HG03095 (cell line): Measurements from ENCODE around the gene SLC9A2.

ENCODE experiments used
- ATAC-seq: cut with Tn5 transposase; IDR thresholded peaks from one replicate; pipeline ENCODE4 v1.9.1; 2021; ENCODE audit warnings: moderate library complexity; ENCODE audit not compliant: unreplicated experiment

Gene SLC9A2, protein sequence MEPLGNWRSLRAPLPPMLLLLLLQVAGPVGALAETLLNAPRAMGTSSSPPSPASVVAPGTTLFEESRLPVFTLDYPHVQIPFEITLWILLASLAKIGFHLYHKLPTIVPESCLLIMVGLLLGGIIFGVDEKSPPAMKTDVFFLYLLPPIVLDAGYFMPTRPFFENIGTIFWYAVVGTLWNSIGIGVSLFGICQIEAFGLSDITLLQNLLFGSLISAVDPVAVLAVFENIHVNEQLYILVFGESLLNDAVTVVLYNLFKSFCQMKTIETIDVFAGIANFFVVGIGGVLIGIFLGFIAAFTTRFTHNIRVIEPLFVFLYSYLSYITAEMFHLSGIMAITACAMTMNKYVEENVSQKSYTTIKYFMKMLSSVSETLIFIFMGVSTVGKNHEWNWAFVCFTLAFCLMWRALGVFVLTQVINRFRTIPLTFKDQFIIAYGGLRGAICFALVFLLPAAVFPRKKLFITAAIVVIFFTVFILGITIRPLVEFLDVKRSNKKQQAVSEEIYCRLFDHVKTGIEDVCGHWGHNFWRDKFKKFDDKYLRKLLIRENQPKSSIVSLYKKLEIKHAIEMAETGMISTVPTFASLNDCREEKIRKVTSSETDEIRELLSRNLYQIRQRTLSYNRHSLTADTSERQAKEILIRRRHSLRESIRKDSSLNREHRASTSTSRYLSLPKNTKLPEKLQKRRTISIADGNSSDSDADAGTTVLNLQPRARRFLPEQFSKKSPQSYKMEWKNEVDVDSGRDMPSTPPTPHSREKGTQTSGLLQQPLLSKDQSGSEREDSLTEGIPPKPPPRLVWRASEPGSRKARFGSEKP

DNA sequence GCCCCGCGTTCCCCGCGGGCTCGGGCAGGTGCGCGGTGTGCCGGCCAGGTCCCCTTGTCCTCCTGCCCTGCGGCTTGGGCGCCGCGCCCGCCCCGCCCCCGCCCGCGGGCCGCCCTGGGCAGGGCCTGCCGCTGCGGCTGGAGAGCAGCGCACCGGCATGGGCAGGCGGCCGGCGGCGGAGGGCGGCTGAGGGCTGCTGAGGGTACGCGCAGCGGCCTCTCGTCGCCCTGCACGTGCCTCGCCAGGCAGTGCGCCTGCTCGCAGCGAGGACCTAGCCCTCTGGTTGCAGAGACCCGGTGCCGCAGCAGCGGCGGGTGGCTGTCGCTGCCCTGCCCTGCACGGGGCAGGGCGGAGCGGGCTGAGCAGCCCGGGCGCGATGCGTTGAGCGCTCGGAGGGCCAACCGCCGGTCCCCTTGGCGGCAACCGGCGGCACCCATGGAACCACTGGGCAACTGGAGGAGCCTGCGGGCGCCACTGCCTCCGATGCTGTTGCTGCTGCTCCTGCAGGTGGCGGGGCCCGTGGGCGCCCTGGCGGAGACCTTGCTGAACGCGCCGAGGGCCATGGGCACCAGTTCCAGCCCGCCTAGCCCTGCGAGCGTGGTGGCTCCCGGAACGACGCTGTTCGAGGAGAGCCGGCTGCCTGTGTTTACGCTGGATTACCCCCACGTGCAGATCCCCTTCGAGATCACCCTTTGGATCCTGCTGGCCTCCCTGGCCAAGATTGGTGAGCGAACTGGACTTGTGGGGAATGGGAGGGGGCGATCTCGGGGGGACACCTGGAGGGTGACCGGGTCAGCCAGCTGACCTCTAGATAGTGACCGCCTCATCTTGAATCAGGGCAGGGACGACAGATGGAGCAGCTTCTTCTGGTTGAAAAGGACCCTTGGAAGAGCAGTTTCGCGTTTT is at the start of gene SLC9A2:
Gene SLC9A2, plus strand, starts transcription at position 140 of the 906 bp plus-strand sequence. Its CDS starts 296 bp downstream, at position 436.
- ATAC-seq, result no peak

DNA sequence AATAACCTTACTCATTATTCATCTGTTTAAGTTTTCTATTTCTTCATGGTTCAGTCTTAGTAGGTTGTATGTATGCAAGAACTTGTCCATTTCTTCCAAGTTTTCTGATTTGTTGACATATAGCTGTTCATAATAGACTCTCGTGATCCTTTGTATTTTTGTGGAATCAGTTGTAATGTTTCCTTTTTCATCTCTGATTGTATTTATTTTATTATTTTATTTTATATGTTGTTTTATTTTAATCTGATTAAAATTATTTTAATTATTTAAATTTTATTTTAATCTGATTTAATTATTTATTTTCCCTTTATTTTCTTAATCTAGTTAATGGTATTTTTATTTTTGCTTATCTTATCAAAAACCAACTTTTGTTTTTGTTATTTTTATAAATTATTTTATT is 43.5 kb upstream of the SLC9A2 start:
- no peak for ATAC-seq

DNA sequence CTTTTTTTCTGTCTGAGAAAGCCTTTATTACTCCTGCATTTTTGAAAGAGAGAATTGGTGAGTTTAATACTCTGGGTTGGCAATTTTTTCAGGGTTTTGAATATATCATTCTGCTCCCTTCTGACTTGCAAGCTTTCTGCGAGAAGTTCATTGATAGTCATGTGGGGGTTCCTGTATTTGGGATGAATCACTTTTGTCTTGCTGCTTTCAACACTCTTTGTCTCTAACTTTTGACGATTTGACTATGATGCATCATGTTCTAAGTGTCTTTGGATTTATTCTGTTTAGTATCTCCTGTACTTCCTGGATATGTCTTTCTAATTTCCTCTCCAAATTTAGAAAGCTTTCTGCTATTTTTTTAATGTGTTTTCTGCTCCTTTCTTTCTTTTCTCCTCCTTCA is 41.0 kb upstream of the SLC9A2 start:
- no peak for ATAC-seq

DNA sequence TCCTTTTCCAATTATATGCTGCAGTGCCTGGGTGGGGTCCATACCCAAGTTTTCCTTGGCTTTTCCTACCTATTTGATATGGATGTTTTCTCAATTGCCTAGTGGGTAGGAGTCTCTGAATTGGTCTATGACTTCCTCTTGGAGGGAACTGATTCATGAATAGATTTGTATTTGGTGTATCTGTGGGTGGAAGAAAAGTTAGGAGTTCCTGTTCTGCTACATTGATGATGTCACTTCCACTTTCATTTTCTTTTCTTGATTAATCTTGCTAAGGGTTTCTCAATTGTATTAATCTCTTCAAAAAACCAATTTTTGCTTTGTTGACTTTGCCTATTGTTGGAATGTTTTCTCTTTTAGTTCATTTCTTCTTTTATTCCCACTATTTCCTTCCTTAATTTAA is 37.4 kb upstream of the SLC9A2 start:
- ATAC-seq, result no peak

DNA sequence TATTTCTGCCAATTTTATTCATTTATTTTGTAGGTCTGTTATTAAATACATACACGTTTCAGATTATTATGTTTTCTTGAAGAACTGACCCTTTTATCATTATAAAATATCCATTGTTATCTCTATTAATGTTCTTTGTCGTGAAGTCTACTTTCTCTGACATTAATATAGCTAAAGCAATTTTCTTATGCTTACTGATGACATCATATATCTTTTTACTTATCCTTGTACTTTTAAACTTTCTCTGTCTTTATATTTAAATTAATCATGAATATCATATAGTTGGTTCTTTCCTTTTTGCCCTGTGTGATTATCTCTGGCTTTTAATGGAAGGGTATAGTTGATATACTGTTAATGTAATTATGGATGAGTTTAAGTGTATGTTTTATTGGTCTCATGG is 36.5 kb upstream of the SLC9A2 start:
- ATAC-seq, result no peak

DNA sequence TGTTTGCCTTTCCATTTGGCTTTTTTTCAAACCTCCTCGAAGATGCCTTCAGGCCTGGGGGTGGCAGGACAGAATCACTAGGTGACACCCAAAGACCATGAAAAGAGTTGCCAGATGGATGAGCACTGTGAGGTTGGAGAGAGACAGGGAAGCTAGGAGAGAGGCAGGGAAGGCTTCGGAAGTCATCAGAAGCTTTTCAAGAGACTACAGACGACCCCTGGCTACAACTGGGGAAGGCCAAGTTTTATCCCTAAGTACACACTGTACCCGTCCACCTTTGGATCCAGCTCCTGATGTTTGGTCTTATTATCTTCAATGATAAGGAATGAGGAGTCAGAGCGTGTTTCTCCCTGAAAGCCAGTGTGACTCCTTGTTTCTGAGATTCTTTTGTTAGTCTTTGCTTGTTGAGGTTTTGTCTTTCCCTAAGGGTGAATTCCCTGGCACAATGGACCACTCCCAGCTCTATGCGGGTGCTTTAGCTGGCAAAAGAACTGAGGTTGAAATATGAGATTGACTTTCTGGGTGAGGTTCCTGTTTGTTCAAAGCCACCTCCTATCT is 33.4 kb upstream of the SLC9A2 start:
- ATAC-seq, result no peak

DNA sequence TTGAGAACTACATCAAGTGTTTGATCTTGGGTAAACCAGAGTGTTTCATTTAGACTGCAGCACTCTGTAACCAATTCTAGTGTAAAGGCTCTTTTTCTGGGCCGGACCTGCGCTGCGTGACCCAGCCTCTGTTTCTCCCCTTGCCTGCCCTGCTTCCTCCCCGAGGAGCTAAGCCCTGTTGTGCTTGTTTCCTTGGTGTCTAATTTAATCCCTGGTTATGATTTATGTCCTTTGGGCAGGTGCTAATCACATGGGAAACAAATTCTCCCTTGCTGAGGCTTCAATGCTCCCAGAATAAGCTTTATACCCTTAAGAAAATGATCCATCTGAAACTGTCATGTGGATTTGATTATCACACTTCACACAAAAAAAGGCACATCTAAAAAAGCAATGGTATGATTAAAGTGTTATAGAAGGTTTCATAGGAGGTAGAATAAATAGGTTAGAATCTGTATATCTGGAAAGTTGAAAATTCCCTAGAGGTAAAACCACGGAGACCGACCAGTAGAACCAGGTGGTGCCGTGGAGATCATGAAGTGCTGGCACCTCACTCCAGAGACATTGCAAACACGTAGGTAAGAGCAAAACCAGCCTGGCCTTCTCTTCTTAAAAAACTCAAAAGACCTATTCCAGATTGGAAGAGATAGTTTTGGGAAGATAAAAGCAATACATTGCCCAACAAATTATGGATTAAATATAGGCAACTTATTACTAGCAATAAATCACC is 31.0 kb upstream of the SLC9A2 start:
- ATAC-seq, result no peak

DNA sequence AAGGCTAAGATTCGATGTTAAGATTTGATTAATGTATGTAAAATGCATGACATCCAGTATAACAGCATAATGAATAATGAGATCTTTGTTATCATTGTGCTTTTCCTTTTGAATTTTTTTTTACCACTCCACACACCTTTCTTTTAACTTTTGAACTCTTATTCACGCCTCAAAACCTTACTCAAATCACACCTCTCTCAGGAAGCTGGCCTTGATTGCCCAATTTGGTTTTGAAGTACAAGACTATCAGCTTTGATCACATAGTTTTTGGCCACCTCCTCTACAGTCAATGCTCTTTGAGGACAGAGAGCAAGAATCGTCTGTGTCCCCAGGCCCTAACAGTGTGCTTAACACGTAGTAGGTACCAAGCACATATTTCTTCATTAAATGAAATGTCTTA is 29.9 kb upstream of the SLC9A2 start:
- no peak for ATAC-seq

DNA sequence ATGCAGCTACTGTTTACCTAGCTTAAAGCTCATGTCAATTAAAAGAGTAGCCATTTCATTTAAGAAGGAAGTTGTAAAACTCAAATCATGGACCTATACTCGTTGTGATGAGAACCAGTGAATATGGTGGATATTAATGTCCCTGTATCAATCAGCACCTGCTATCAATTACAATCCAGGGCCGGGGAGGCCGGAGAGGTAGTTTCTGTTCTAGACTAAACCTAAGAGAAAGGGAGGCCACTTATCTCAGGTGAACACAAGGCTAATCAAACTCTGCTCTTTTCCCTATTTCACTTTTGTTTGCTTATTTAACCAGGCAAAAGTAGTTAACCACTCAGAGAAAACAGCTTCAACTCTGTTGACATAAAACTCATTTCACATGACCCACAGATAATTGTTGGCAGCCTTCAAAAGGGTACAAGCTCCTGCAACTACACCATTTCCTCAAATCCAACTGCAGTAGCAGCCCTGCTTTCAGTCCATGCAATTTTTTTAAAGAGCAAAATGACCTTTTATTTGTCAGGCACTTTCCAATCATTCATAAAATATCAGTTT is 27.8 kb upstream of the SLC9A2 start:
- ATAC-seq, result no peak

DNA sequence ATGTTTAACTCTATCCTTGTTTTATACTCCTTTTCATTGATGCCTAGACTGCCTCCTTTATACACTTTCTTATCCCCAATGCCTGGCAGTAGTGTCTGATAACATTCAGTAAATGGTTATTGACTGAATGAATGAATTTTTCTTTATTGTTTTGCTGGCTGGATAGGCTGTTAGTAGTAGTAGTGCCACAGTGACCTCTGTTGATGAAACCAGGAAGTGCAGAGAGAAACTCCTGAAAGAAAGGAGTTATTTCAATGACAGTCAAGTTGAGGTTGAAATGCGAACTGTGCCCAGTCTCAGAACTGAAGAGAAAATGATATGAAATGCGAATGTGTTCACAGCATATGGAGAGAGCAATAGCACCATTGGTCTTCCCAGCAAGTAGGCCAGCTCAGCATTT is 26.8 kb upstream of the SLC9A2 start:
- no peak for ATAC-seq

DNA sequence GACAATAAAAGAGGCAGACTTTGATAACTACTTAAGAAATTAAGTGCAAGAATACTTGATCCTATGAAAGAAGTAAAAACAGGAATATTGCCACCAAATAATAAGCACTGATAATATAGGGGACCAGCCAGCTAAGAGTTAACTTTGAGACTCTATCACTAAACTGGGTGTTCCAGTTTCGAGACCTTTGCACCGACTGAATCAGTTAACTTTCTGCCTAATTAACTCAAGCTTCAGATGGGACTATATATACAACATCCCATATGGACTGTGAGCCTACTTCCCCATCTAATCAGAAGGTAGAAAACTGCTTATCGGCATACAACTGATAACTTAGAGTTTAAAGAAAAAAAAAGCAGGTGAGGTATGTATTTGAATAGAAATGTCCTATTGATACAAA is 25.8 kb upstream of the SLC9A2 start:
- ATAC-seq, result no peak

DNA sequence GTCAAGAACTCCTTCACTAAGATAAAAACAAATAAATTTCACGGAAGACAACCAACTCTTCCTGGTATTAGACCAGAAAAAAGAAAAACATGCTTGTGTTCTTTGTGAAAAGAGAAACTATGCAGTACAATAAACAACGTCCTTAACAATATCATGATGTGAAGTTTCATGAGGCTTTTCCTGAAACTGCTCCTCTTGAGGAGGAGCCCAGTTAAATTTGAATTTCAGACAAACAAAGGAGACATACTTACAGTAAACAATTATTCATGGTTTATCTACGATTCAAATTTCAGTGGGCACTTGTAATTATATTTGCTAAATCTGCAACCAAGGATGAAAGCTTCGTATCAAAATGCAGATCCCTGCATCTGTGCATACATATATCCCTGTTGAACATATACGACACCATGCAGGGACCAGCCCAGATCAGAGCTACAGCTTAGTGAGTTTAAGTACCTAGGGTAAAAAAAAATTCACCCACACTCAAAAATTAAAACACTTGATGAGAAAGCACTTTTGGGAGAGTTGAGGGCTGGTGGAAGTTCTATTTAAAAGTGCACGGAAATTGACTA is 24.8 kb upstream of the SLC9A2 start:
- ATAC-seq, result no peak

DNA sequence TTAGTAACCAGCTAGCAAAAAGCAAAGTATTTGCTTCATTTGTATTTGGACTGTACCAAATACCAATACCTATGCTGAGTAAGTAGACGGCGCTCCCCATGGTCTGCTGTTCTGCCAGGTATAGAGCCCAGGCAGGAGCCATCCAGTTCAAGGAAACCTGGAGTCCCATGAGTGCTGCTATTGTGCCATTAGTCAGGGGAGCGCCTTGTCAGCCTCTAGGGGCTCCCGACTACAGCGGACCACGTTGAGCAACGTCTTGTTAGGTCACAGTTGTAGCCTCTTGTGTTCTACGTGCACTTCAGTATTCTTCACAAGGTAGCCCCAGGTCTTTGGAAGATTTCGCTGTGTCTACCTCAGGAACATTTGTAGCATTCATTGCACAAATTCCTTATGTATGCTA is 21.6 kb upstream of the SLC9A2 start:
- ATAC-seq, result no peak

DNA sequence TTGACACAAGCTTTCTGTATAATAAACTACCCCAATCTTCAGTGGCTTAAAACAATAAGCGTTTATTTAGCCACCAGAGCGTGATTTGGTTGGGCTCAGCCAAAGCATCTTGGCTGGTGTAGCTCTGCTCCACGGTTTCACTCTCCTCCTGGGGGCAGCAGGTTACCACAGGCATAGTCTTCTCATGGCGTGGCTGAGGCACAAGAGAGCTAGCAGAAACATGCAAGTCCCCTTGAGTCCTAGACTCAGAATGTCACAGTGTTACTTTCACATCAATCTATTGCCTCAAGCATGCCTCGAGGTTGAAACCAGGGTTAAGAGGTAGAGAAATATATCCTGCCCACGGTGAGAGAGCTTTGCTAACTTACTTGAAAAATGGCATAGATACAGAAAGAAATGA is 19.9 kb upstream of the SLC9A2 start:
- ATAC-seq, result no peak

DNA sequence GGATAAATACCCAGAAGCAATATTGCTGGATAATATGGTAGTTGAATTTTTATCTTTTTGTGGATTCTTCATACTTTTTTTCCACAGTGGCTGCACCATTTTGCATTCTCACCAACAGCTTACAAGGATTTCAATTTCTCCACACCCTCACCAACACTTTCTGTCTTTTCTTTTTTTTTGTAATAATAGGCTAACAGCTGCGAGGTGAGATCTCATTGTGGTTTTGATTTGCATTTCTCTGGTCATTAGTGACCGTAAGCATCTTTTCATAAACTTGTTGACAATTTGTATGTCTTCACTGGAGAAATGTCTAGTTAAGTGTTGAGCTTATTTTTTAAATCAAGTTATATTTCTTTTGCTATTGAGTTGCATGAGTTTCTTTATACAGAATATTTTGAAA is 17.6 kb upstream of the SLC9A2 start:
- ATAC-seq, result no peak

DNA sequence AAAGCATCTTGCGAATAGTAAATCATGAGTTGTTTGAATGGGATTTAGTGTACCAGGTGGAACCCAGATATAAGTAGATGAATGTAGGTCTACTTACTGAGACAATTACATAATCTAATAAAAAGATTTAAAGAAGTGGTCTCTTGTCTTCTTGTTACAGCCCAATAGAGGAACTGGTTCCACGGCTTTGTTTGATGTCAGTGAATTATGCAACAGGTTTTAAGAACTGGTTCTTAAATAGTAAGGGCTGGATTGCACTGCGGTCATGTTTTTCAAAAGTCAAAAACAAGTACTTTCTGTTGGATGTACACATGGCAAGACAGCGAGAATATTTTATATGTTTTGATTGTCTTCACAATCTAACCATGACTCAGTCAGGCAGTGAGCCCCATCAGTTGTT is 15.4 kb upstream of the SLC9A2 start:
- ATAC-seq, result no peak

DNA sequence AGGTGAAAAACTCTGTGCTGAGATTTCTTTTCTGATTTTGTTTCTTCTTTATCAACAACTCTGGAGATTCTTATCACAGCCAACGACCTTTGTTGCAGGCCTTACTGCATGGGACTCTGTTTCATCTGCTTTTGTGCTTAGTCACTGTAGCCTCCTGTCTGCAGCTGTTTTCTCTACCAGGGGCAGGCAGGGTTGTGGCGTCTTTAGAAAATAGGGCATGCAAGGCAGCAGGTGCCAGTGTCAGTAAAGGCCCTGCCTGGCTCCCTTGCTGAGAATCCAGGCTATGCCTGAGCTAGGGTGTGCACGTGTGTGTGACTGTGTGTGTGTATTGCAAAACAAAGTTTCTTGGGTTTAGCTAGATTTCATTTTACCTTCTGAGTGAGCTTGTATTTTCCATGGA is 14.6 kb upstream of the SLC9A2 start:
- no peak for ATAC-seq

DNA sequence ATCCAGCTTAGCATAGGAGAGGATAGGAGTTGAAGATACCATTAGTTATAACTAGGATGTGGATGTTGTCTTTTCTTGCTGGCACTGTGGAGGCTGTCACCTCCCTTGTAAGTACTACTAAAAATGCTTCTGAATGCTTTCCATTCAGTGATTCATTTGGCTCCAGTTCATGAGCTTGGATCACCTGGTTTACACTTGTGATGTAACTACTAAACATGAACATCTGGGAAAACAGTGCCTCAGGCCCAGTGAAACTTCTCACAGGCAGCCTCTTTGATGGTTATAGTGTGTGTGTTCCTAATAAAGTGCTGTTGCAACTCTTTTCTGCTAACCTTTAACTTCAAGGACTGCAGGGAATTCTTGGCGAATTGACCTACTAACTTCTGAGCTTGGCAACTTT is 13.0 kb upstream of the SLC9A2 start:
- no peak for ATAC-seq

DNA sequence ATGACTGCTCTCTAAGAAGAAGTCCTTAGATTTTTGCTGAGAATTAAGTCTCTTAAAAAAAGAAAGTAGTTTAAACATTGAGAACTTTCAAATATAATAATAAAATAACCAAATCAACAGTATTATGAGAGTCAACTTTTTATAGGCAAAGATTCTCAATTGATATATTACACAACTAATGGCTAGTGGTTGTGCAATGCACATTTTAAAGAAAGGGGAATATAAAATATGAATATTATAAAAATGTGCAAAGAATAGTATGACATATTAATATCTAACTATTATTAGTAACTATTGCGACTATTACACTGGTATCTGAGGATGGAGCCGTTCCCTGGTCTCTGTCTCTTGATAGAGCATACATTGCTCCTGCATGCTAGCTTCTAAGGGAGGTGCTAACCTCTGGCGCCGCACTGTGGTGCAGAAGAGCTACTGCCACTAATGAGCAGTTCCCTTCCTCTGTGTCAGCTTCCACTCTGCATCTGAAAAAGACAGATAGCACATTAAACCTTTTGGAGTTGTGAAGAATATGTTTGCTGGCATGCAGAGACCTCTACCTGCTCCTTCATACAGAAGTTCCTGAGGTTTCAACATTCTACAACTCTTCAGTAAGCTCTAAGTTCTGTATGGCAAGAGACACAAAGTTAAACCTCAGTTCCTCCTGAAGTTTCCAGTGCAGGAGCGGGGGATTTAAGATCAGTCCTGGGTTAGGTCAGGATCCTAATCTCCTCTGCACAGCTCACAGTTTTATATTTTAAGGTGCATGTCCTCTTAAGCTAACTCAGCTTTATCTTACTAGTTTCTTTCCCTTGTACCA is 3.5 kb upstream of the SLC9A2 start:
- peak; percentile 82 for ATAC-seq
